PFSK-1 (cell line): ENCODE measurements around the gene ATP11A.

Experiments used
- FOXP2 ChIP-seq: optimal IDR thresholded peaks from 2 replicates; pipeline ENCODE3; 2011; ENCODE audit warnings: borderline replicate concordance, control low read depth, inconsistent platforms; ENCODE audit not compliant: insufficient read depth; ENCODE audit errors: extremely low read length, extremely low read depth
- POLR2AphosphoS5 ChIP-seq: IDR thresholded peaks from 2 replicates; pipeline ENCODE4 v1.6.1; 2012; ENCODE audit warnings: low read depth, mild to moderate bottlenecking, control low read depth, low read length, moderate library complexity
- REST ChIP-seq, 2 experiments: IDR thresholded peaks; 2 replicates each; pipeline versions ENCODE4 v1.6.1 to v1.8.0; 2011 to 2012; ENCODE audit warnings: low read depth in 2 of 2, low read length in 2 of 2, control low read depth in 1 of 2, inconsistent platforms in 1 of 2, mild to moderate bottlenecking in 1 of 2, moderate library complexity in 1 of 2; ENCODE audit not compliant: insufficient read depth in 1 of 2
- SIN3A ChIP-seq: IDR thresholded peaks from 2 replicates; pipeline ENCODE4 v1.6.1; 2012; ENCODE audit warnings: mild to moderate bottlenecking, low read length, moderate library complexity, borderline replicate concordance; ENCODE audit not compliant: insufficient read depth
- TAF1 ChIP-seq: IDR thresholded peaks from 2 replicates; pipeline ENCODE4 v1.6.1; 2012; ENCODE audit warnings: low read length, control low read depth, borderline replicate concordance; ENCODE audit not compliant: insufficient read depth

The ATP11A gene

GRCh38 chr13:112752711-112753541 lies 63.1 kb downstream of the ATP11A start:
- TF ChIP-seq TAF1 (no peak), SIN3A (no peak), FOXP2 (no peak), POLR2AphosphoS5 (no peak), REST (IDR thresholded peaks at IDR 0.05; ENCODE audit: insufficient read depth in 1 of 2, low read depth in 2 of 2, low read length in 2 of 2) (no peak)

- no peak for TF ChIP-seq POLR2AphosphoS5
Measured at GRCh38 chr13:112753833-112754232, 64.0 kb downstream of the ATP11A start.

- TF ChIP-seq TAF1 (no peak), POLR2AphosphoS5 (no peak)
Measured at GRCh38 chr13:112754281-112755025, 64.6 kb downstream of the ATP11A start.

- TF ChIP-seq FOXP2 (no peak), TAF1 (no peak), SIN3A (no peak), REST (IDR thresholded peaks at IDR 0.05; ENCODE audit: insufficient read depth in 1 of 2, low read depth in 2 of 2, low read length in 2 of 2) (no peak), POLR2AphosphoS5 (no peak)
Measured at GRCh38 chr13:112755331-112755730, 65.5 kb downstream of the ATP11A start.

GRCh38 chr13:112756081-112756480 lies 66.2 kb downstream of the ATP11A start:
- TF ChIP-seq FOXP2 (no peak), REST (IDR thresholded peaks at IDR 0.05; ENCODE audit: insufficient read depth in 1 of 2, low read depth in 2 of 2, low read length in 2 of 2) (no peak), SIN3A (no peak), POLR2AphosphoS5 (no peak), TAF1 (no peak)

- no peak for TF ChIP-seq FOXP2
- no peak for TF ChIP-seq POLR2AphosphoS5
- TF ChIP-seq TAF1, result no peak
- TF ChIP-seq SIN3A, result no peak
- no peak for TF ChIP-seq REST (IDR thresholded peaks at IDR 0.05; ENCODE audit: insufficient read depth in 1 of 2, low read depth in 2 of 2, low read length in 2 of 2)
Measured at GRCh38 chr13:112756511-112756966, 66.7 kb downstream of the ATP11A start.
